Activated B cell treated with CpG ODN at 0.5 μM for 24 hours (primary cell): ENCODE results near the gene ANKRD60. TPM values are rescaled to one million over a fixed set of nuclear protein-coding genes. Genes with fewer than 3 reads are reported as not detected.

Source experiments
- ATAC-seq: fragments of 200-7000 bp; cut with Tn5 transposase; one replicate; pipeline ENCODE4 v1.10.0; 2021; ENCODE audit warnings: low read depth, mild to moderate bottlenecking, moderate library complexity
- CTCF ChIA-PET: fragments of 350-600 bp; sonication (Branson Sonifier 250); formaldehyde crosslinking; loops from one replicate; lab custom pipeline; 2021; ENCODE audit warnings: antibody characterized with exemption; lab: Charles Lee
- POLR2A ChIA-PET: fragments of 350-600 bp; sonication (Branson Sonifier 250); formaldehyde crosslinking; loops from one replicate; lab custom pipeline; 2021; ENCODE audit warnings: antibody characterized with exemption; lab: Charles Lee
- DNase-seq: peaks from one replicate; pipeline ENCODE4 v3.0.0; 2022
- H3K27ac Mint-ChIP-seq: one replicate; pipeline ENCODE4 v1.8.0; 2020; ENCODE audit warnings: mixed read lengths
- H3K27me3 Mint-ChIP-seq: one replicate; pipeline ENCODE4 v1.8.0; 2021; ENCODE audit warnings: mixed read lengths
- H3K36me3 Mint-ChIP-seq: one replicate; pipeline ENCODE4 v1.8.0; 2021; ENCODE audit warnings: low read depth, mixed read lengths
- H3K4me1 Mint-ChIP-seq: one replicate; pipeline ENCODE4 v1.8.0; 2021; ENCODE audit warnings: mixed read lengths
- H3K4me3 Mint-ChIP-seq: one replicate; pipeline ENCODE4 v1.8.0; 2020; ENCODE audit warnings: mild to moderate bottlenecking, mixed read lengths
- H3K9me3 Mint-ChIP-seq: one replicate; pipeline ENCODE4 v1.8.0; 2020; ENCODE audit warnings: mixed read lengths
- CTCF ChIP-seq: fragments of 200-600 bp; IDR thresholded peaks from one replicate; pipeline ENCODE4 v1.8.0; 2022; ENCODE audit warnings: antibody characterized with exemption, mild to moderate bottlenecking
- intact Hi-C: fragments of 100-400 bp; cut with micrococcal nuclease; formaldehyde crosslinking; loops from one replicate; pipeline ENCODE4 v1.15.1; 2024
- total RNA-seq: library from RNA; stranded (reverse); gene quantifications from 2 replicates; pipeline ENCODE4 v1.2.3, GENCODE V29; 2022

The ANKRD60 gene, protein sequence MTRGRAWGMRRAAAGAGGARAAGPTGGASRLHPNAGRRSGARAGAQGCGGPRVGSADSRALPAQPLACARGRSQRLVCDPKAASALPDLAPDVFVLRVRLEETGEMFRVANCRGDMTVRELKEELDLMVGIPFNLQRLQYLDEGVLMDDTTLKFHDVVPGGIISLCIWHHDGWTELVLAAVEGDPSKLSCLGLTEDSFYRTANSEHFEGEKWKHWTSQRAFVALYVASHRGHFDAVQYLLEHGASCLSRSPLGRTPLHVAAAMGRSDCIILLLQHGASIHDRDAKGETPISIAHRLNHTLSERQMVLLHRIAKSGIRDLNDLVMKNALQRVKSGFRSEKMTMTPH
- total RNA-seq = not detected in 2 replicates

DNA sequence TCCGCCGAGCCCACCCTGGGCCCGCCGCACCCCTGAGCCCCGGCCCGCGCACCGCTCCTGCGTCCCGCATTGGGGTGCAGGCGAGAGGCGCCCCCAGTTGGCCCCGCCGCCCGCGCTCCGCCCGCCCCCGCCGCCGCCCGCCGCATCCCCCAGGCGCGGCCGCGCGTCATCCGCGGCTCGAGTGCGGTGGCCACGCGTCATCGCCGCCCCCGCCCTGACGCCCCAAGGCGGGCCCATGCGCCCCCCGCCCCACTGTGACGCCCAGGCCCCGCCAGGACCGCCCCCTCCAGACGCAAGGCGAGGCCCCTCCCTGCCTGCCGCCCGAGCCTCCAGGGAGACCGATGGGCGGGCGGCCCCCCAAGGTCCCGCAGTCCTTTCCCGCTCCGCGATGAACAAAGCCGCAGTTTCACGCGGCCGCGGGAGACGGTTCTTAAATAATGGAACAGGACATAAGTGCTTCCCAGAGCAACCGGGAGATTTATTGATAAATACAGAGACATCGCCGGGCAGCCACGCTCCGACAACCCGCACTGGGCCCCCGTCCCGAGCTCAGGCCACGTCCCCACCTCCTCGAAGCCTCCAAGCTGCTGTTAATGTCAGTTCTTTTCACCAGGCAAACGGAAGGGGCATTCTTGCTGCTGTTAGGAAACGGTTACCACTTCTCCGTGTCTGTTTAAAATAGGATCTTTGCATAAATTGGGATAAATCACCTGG is at the start of gene ANKRD60:
Gene ANKRD60 (minus strand): TSS at position 170 of the 714 bp plus-strand sequence. CDS start 0 bp downstream, at position 170.
- Mint-ChIP-seq H3K27ac (no peak within 1 kb of the TSS), H3K36me3 (peaks cover 7% of the 10 kb centered on the region), H3K27me3 (peaks cover 48% of the 10 kb centered on the region), H3K4me3 (peak within 1 kb of the TSS; percentile 68), H3K9me3 (no peaks in the 10 kb centered on the region), H3K4me1 (peaks cover 12% of the 10 kb centered on the region)
- no peak for TF ChIP-seq CTCF
- POLR2A ChIA-PET = no interaction called here
- ATAC-seq (peak; percentile 74), DNase-seq (peak; percentile 40)
- intact Hi-C loops = no loop called here
- CTCF ChIA-PET = no interaction called here

- peaks cover 2% of the 10 kb centered on the region for H3K4me1 Mint-ChIP-seq
- DNase-seq (no peak), ATAC-seq (no peak)
- ChIA-PET CTCF (no interaction called here), POLR2A (interaction anchor here (0.7 to 1.1 kb wide), 2 partner anchors 32 to 70 kb away, joined by 3 to 11 read pairs; partner anchors contain the start of gene RAB22A)
- H3K27me3 Mint-ChIP-seq = no peaks in the 10 kb centered on the region
- TF ChIP-seq CTCF = no peak
- H3K27ac Mint-ChIP-seq = no peak overlapping the region
- H3K9me3 Mint-ChIP-seq = peaks cover 3% of the 10 kb centered on the region
- H3K36me3 Mint-ChIP-seq = peaks cover 49% of the 10 kb centered on the region
- no peak overlapping the region for H3K4me3 Mint-ChIP-seq
- intact Hi-C loops = no loop called here
Measured at GRCh38 chr20:58277578-58278472, 49.4 kb upstream of the ANKRD60 start.

DNA sequence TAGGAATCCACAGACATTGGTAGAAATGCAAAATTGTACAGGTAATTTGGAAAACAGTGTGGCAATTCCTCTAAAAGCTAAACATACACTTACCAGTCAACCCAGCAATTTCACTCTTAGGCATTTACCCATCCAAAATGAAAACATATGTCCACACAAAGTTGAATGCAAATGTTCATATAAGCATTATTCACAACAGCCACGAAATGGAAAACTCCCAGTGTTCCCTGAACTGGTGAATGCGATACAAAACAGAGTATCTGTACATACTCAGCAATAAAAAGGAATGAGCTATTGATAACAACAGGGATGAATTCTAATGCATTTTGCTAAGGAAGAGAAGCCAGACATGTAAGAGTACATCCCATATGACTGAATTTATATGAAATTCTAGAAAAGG is 48.7 kb upstream of the ANKRD60 start:
- DNase-seq (no peak), ATAC-seq (no peak)
- Mint-ChIP-seq H3K9me3 (peaks cover 3% of the 10 kb centered on the region), H3K4me1 (no peaks in the 10 kb centered on the region), H3K27me3 (no peaks in the 10 kb centered on the region), H3K4me3 (no peak overlapping the region), H3K36me3 (peaks cover 45% of the 10 kb centered on the region), H3K27ac (no peak overlapping the region)
- intact Hi-C loops = no loop called here
- no peak for TF ChIP-seq CTCF
- POLR2A ChIA-PET = no interaction called here
- CTCF ChIA-PET = no interaction called here

- DNase-seq = no peak
- ATAC-seq = no peak
- Mint-ChIP-seq H3K36me3 (peaks cover 54% of the 10 kb centered on the region), H3K27me3 (no peaks in the 10 kb centered on the region), H3K4me1 (no peaks in the 10 kb centered on the region), H3K4me3 (no peak overlapping the region), H3K27ac (no peak overlapping the region), H3K9me3 (peaks cover 3% of the 10 kb centered on the region)
- POLR2A ChIA-PET = no interaction called here
- intact Hi-C loops = no loop called here
- CTCF ChIA-PET = interaction anchor here (0.7 kb wide), 1 partner anchor 34 kb away, joined by 3 read pairs; no protein-coding TSS in a partner anchor
- TF ChIP-seq CTCF = no peak
Measured at GRCh38 chr20:58274384-58274783, 45.9 kb upstream of the ANKRD60 start.
